ENCODE data around the gene CACNA1B. TPM values are rescaled to one million over a fixed set of nuclear protein-coding genes. Genes with fewer than 3 reads are reported as not detected.

Gene CACNA1B
- total and polyA plus RNA-seq, 2 donors (not counting 1 experiment from before 2014, with no cell fraction given): 0.15 TPM; not detected in 1

DNA sequence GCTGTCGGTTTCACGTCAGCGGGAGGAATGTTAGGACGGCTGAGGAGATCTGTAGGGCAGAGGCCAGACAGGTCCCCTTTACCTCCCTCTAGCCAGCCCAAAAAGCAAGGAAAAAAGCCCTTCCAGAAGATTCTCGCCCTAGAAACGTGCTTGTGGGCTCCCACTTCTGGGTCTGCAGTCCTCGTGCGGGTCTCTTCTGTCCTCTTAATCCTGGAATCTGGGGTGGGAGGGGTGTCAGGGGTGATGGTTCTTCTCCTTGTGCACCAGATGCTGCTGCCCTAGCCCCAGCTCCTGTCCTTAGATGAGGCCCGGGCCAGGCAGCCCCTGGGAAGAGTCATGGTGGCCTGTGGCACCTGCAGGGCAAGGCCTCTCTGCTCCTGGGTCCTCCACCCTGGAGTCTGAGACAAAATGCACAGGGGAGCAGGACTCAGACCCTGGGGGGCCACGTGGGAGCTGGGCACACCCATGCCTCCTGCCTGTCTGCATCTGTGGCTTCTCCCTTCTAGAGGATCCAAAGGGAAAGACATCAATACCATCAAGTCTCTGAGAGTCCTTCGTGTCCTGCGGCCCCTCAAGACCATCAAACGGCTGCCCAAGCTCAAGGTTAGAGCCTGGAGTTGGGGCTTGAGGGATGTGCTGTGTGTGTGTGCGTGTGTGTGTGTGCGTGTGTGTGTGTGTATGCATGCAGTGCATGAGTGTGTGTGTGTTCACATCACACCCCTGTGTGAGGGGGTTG, 174.2 kb downstream of the CACNA1B start:
- TF ChIP-seq EZH2 (IDR thresholded peaks at IDR 0.05; ENCODE audit: borderline replicate concordance, insufficient read depth, low read depth, low read length, poor library complexity, severe bottlenecking): no peak
- TF ChIP-seq, protein P1, sequence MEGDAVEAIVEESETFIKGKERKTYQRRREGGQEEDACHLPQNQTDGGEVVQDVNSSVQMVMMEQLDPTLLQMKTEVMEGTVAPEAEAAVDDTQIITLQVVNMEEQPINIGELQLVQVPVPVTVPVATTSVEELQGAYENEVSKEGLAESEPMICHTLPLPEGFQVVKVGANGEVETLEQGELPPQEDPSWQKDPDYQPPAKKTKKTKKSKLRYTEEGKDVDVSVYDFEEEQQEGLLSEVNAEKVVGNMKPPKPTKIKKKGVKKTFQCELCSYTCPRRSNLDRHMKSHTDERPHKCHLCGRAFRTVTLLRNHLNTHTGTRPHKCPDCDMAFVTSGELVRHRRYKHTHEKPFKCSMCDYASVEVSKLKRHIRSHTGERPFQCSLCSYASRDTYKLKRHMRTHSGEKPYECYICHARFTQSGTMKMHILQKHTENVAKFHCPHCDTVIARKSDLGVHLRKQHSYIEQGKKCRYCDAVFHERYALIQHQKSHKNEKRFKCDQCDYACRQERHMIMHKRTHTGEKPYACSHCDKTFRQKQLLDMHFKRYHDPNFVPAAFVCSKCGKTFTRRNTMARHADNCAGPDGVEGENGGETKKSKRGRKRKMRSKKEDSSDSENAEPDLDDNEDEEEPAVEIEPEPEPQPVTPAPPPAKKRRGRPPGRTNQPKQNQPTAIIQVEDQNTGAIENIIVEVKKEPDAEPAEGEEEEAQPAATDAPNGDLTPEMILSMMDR (IDR thresholded peaks at IDR 0.05): no peak
- H2AFZ ChIP-seq (ENCODE audit: insufficient read depth, low read depth, low read length, poor library complexity, severe bottlenecking): no peak overlapping the region
- no peaks in the 10 kb centered on the region for H4K20me1 ChIP-seq (ENCODE audit: control insufficient read depth, insufficient read depth, low read length, poor library complexity, severe bottlenecking)
- Mint-ChIP-seq H3K4me3 (no peak overlapping the region), H3K4me1 (no peaks in the 10 kb centered on the region), H3K27ac (no peak overlapping the region), H3K9me3 (ENCODE audit: insufficient read depth) (no peaks in the 10 kb centered on the region), H3K27me3 (peaks cover 20% of the 10 kb centered on the region)
- H3K27me3 ChIP-seq (replicated peaks in 1 of 4; ENCODE audit: control extremely low read depth in 1 of 4, control insufficient read depth in 3 of 4, insufficient read depth in 4 of 4, low read length in 3 of 4): no peaks in the 10 kb centered on the region
- H3K27ac ChIP-seq (ENCODE audit: low read length in 2 of 2): no peak overlapping the region
- no peak for ATAC-seq (ENCODE audit: low read depth)
- H3K36me3 ChIP-seq (replicated peaks in 1 of 2; ENCODE audit: control extremely low read depth in 1 of 2, control insufficient read depth in 1 of 2, extremely low read depth in 1 of 2, insufficient read depth in 2 of 2, low read length in 1 of 2): no peaks in the 10 kb centered on the region
- DNase-seq: no peak
- 86% methylated on average over 12 of the region's 15 CpGs for WGBS (ENCODE audit: insufficient coverage)
- no peak overlapping the region for H3K9ac ChIP-seq (ENCODE audit: low read length)
- no peaks in the 10 kb centered on the region for H3K4me1 ChIP-seq (ENCODE audit: control insufficient read depth in 2 of 2, insufficient read depth in 2 of 2, low read length in 2 of 2)
- no peak overlapping the region for H3K4me3 ChIP-seq (ENCODE audit: control extremely low read depth in 1 of 5, extremely low read depth in 1 of 5, insufficient read depth in 1 of 5, low read depth in 2 of 5, low read length in 4 of 5)
- ChIA-PET POLR2A (no interaction called here), CTCF (no interaction called here)
- no peaks in the 10 kb centered on the region for H3K79me2 ChIP-seq (ENCODE audit: control insufficient read depth, insufficient read depth, low read length)
- intact Hi-C loops (cut with micrococcal nuclease): no loop called here
- no peak overlapping the region for H3K4me2 ChIP-seq (replicated peaks; ENCODE audit: low read depth, low read length, poor library complexity, severe bottlenecking)
- no peaks in the 10 kb centered on the region for H3K9me3 ChIP-seq (ENCODE audit: control extremely low read depth in 1 of 3, control insufficient read depth in 2 of 3, insufficient read depth in 1 of 3, low read length in 2 of 3)

DNA sequence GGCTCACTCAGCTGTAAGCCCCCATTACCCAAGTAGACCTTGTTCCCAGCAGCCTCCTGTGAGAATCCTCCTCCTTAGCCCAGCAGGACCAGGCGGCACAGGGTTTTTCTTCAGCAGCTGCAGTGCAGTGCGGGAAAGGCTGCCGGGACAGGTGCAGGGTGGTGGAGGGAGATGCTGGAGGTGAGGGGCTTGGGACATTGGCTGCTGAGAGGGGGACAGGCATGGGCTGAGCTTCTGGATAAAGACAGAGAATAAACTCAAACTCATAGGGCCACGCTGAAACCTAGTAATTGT, 174.7 kb downstream of the CACNA1B start:
- Mint-ChIP-seq H3K4me3 (no peak overlapping the region), H3K27me3 (peaks cover 20% of the 10 kb centered on the region), H3K9me3 (ENCODE audit: insufficient read depth) (no peaks in the 10 kb centered on the region), H3K4me1 (no peaks in the 10 kb centered on the region), H3K27ac (no peak overlapping the region)
- Histone ChIP-seq H4K20me1 (ENCODE audit: control insufficient read depth, insufficient read depth, low read length, poor library complexity, severe bottlenecking) (no peaks in the 10 kb centered on the region), H2AFZ (ENCODE audit: insufficient read depth, low read depth, low read length, poor library complexity, severe bottlenecking) (no peak overlapping the region), H3K9ac (ENCODE audit: low read length) (no peak overlapping the region), H3K27ac (ENCODE audit: low read length in 2 of 2) (no peak overlapping the region), H3K4me3 (ENCODE audit: control extremely low read depth in 1 of 5, extremely low read depth in 1 of 5, insufficient read depth in 1 of 5, low read depth in 2 of 5, low read length in 4 of 5) (no peak overlapping the region), H3K27me3 (replicated peaks in 1 of 4; ENCODE audit: control extremely low read depth in 1 of 4, control insufficient read depth in 3 of 4, insufficient read depth in 4 of 4, low read length in 3 of 4) (no peaks in the 10 kb centered on the region), H3K4me2 (replicated peaks; ENCODE audit: low read depth, low read length, poor library complexity, severe bottlenecking) (no peak overlapping the region), H3K36me3 (replicated peaks in 1 of 2; ENCODE audit: control extremely low read depth in 1 of 2, control insufficient read depth in 1 of 2, extremely low read depth in 1 of 2, insufficient read depth in 2 of 2, low read length in 1 of 2) (no peaks in the 10 kb centered on the region), H3K79me2 (ENCODE audit: control insufficient read depth, insufficient read depth, low read length) (no peaks in the 10 kb centered on the region), H3K9me3 (ENCODE audit: control extremely low read depth in 1 of 3, control insufficient read depth in 2 of 3, insufficient read depth in 1 of 3, low read length in 2 of 3) (no peaks in the 10 kb centered on the region), H3K4me1 (ENCODE audit: control insufficient read depth in 2 of 2, insufficient read depth in 2 of 2, low read length in 2 of 2) (no peaks in the 10 kb centered on the region)
- ATAC-seq (ENCODE audit: low read depth) (no peak), DNase-seq (no peak)
- ChIA-PET POLR2A (no interaction called here), CTCF (no interaction called here)
- TF ChIP-seq EZH2 (IDR thresholded peaks at IDR 0.05; ENCODE audit: borderline replicate concordance, insufficient read depth, low read depth, low read length, poor library complexity, severe bottlenecking): no peak
- TF ChIP-seq, protein P1 (IDR thresholded peaks at IDR 0.05): no peak
- no CpG with 5 or more reads among the region's 4 CpGs for WGBS (ENCODE audit: insufficient coverage)
- intact Hi-C loops (cut with micrococcal nuclease): no loop called here
